SH-SY5Y (cell line): Measurements from ENCODE around the gene CLEC3B.

Experiments
- GATA2 ChIP-seq: IDR thresholded peaks from 2 replicates; pipeline ENCODE4 v1.6.1; 2011; ENCODE audit warnings: mild to moderate bottlenecking, low read depth, low read length
- GATA3 ChIP-seq: IDR thresholded peaks from 2 replicates; pipeline ENCODE4 v1.6.1; 2011; ENCODE audit warnings: low read depth, mild to moderate bottlenecking, low read length, moderate library complexity

GRCh38 chr3:45023675-45024074 is 2.4 kb upstream of the CLEC3B start:
- TF ChIP-seq GATA2 (no peak), GATA3 (no peak)
